ENCODE measurements around the gene ORM2. TPM values are rescaled to one million over a fixed set of nuclear protein-coding genes. Genes with fewer than 3 reads are reported as not detected.
A peak's percentile ranks its signal among the peaks of the same experiment; 100 is the strongest.
"Not testable (repeated sequence)": the region's sequence is repeated elsewhere in the genome, so short reads cannot be mapped to it uniquely, and the experiment has no call there.

ORM2 gene
- not detected for total RNA-seq

- DNase-seq, result not testable (repeated sequence)
Observed at GRCh38 chr9:114329625-114330022, at the start of gene ORM2. Gene ORM2 (plus strand): TSS chr9:114329869. CDS start chr9:114329905, 36 bp downstream.

- no peak for DNase-seq
Observed at GRCh38 chr9:114280636-114281472, 48.8 kb upstream of the ORM2 start.

DNA sequence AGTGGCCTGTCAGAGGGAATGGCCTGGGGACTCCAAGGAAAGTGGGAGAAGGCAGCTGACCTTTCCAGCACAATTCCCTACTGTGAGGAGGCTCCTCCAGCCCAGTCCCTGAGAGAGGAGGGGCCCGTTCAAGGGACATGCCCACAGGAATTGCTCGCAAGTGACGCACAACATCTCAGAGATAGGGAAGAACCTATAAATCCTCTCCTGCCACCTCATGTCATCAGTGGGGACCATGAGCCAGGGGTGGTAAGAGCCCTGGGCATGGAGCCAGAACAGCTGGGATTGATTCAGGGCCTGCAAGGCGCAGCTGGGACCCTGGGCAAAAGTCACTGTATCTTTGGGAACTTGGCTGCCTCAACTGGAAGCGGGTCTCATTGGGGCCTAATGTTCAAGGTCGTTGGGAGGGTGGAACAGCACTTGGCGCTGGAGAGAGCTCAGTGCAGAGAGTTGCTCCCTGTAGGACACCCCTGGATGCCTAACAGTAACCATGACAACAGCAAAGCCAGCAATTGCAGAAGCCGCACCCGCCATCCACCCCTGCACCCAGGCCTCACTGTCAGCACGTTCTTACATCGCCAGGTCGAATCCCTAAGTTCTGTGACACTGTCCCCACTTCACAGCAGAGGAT, 48.1 kb upstream of the ORM2 start:
- DNase-seq, result no peak

- DNase-seq, result no peak
Observed at GRCh38 chr9:114282104-114282485, 47.6 kb upstream of the ORM2 start.

- DNase-seq, result no peak
Observed at GRCh38 chr9:114282507-114282906, 47.2 kb upstream of the ORM2 start.

GRCh38 chr9:114282926-114283325, 46.7 kb upstream of the ORM2 start:
- no peak for DNase-seq

- no peak for DNase-seq
Observed at GRCh38 chr9:114283551-114284111, 46.0 kb upstream of the ORM2 start.

DNA sequence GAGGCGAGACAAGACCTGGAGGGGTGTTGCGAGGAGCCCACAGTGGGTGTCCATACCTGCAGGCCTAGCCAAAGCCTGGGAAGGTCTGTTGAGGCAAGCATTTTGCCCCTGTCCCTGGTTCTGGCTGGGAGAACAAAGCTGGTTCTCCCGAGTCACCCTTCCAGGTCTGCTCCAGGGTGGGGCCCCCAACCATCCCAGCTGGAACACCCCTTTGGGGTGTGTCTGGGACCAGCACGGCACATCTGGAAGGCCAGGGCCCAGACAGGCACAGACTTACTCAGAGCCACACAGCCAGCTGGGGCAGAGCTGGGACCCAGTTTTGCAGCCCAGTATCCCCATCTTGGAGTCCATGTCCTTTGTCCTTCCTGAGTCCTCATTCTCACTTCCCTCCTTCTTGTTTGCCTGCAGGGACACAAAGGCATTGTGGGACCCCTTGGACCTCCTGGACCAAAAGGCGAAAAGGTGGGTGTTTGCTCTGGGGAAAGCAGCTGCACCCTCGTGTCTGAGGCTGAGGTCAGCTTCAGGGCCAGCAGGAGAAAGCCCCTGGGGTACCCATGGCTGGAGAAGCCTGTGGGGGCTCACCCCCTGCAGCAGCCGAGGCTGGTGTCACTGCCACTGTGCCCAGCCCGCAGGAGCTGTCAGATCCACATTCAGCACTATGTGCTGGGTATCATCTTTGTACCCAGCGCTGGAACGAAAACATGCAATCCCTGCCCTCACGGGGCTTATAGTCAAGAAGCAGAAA, 45.2 kb upstream of the ORM2 start:
- DNase-seq, result no peak

DNA sequence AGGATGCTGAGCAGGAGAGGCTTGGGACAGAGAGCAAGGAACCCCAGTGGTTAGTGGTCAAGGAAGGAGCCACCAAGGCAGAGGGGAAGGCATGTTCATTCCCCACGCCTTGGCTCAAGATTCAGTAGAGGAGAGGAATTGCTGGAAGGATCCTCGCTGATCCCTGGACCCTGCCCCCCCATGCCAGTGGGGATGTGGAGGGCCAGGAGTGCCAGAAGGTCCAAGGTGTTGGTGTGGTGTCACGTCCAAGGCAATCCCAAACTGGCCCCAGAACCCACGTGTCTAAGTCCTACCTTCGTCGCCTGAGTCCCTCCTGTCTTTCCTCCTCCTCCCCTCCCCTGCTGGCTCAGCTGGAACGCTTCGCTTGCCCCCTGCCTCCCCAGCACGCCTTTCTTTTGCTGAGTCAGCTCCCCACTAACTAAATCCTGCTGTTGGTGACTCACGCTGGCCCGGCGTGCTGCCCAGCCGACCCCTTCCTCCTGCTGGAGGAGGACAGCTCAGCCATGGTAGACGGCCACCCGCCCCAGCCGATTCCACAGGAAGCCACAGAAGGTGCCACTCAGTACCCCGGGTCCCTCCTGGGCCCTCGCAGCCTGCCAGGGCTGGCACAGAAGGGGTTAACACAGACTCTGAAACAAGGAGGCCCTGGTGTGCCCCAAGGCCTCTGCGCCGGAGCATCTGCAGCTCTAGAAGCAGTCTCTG, 44.4 kb upstream of the ORM2 start:
- DNase-seq, result no peak

GRCh38 chr9:114286146-114286679, 43.5 kb upstream of the ORM2 start:
- no peak for DNase-seq

DNA sequence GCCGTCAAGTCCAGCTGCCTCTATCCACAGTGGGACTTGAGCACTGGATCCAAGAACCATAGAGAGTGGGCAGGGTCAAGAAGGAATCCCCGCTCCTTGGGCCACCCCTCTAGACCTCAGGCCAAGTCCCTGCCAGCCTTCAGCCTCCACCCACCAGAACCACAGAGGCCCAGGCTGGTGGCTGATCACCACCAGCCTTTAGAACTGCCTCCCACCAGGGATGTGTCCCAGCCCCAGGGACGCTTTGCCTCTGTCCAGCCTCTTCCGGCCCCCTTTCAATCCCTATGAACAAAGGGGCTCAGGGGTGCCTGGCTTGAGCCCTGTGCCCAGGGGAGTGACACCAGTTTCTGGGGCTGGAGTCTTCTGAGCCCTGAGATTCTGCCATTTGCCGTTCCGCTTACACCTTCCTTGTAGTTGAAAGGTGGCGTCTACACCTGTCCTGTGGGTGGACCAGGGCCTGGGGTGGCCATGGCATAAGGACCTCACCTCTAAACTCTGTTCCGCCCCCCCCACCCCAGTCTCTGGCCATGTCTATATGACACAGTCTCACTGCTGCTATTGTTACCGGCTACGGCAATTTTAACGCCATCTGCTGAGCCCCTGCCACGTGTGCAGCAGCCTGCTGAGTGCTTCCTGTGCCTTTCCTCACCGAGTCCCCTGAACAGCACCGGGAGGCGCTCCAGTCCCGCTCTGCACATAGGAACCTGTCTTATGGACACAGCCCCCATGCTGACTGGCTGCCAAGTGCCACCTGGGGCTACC, 42.5 kb upstream of the ORM2 start:
- DNase-seq, result no peak

- DNase-seq, result no peak
Observed at GRCh38 chr9:114287763-114288192, 41.9 kb upstream of the ORM2 start.

- DNase-seq, result no peak
Observed at GRCh38 chr9:114288193-114289091, 41.2 kb upstream of the ORM2 start.

DNA sequence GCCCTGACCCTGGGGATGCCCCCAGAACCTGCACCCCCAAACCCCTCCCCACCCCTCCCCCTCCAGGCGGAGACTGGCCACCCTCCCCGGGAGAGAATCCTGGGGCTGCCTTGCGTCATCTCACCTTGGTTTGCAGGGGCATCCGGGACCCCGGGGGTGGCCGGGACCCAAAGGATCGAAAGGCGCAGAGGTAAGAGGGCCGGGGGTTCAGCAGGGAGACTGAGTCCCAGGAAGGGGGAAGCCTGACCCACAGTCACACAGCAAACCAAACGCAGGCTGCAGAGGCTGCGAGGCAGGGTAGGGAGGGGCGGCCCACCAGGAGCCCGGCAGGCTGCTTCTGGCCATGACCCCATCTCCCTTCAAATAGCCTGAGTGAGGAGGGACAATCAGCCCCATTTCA, 40.6 kb upstream of the ORM2 start:
- no peak for DNase-seq

- no peak for DNase-seq
Observed at GRCh38 chr9:114289571-114290481, 39.8 kb upstream of the ORM2 start.

DNA sequence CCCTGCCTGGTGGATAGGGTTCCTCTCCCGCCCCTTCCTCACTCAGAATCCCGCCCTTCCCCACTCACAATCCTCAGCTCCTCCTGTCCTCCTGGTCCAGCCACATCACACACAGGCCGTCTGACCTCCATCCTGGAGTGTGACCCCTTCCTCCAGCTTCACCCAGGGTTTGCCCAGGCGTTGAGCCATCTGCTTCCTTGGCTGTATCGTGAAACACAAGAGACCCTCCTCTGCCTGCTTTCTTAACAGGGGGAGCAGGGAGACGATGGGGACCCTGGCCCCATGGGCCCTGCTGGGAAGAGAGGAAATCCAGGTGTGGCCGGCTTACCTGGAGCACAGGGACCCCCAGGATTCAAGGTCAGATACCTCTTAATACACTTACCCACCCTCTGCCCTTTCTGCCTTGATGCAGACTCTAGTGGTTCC, 39.1 kb upstream of the ORM2 start:
- DNase-seq, result no peak

GRCh38 chr9:114291064-114291474, 38.6 kb upstream of the ORM2 start:
- peak; percentile 16 for DNase-seq

- DNase-seq, result no peak
Observed at GRCh38 chr9:114291886-114292590, 37.6 kb upstream of the ORM2 start.
